Measurements from ENCODE around the gene STAB2. TPM values are rescaled to one million over a fixed set of nuclear protein-coding genes. Genes with fewer than 3 reads are reported as not detected.

STAB2 gene
- total RNA-seq, 1 donor: not detected

- no peak overlapping the region for H2AFZ ChIP-seq (ENCODE audit: low read length)
- TF ChIP-seq CTCF (IDR thresholded peaks at IDR 0.05; ENCODE audit: extremely low read depth, low read depth, low read length): peak; percentile 97
- H3K27me3 ChIP-seq (ENCODE audit: insufficient read depth, low read length): peaks cover 4% of the 10 kb centered on the region
These were observed 45.6 kb downstream of the STAB2 start for GRCh38 chr12:103632554-103633216.

GRCh38 chr12:103634732-103635131 is 47.7 kb downstream of the STAB2 start:
- H3K9me3 ChIP-seq (ENCODE audit: low read depth, low read length): peaks cover 1% of the 10 kb centered on the region
- no peaks in the 10 kb centered on the region for H3K4me1 ChIP-seq (ENCODE audit: insufficient read depth, low read length)
- TF ChIP-seq CTCF (IDR thresholded peaks at IDR 0.05; ENCODE audit: extremely low read depth, low read depth, low read length): no peak
- H3K36me3 ChIP-seq (ENCODE audit: insufficient read depth, low read length): no peaks in the 10 kb centered on the region
- H3K27me3 ChIP-seq (ENCODE audit: insufficient read depth, low read length): peaks cover 9% of the 10 kb centered on the region
- no peak overlapping the region for H3K27ac ChIP-seq (ENCODE audit: low read depth, low read length)
- H3K79me2 ChIP-seq (ENCODE audit: insufficient read depth, low read length): no peaks in the 10 kb centered on the region
- no peak overlapping the region for H3K4me3 ChIP-seq (ENCODE audit: insufficient read depth, low read length)
- DNase-seq (ENCODE audit: insufficient read length, low spot score, missing footprints): no peak
- no peak overlapping the region for H2AFZ ChIP-seq (ENCODE audit: low read length)
- H4K20me1 ChIP-seq (ENCODE audit: insufficient read depth, low read length): no peaks in the 10 kb centered on the region
- no peak overlapping the region for H3K4me2 ChIP-seq (ENCODE audit: insufficient read depth, low read length)

More at GRCh38 chr12:103632554-103633216, 45.6 kb downstream of the STAB2 start:
- H3K4me3 ChIP-seq (ENCODE audit: insufficient read depth, low read length): no peak overlapping the region
- DNase-seq (ENCODE audit: insufficient read length, low spot score, missing footprints): peak; percentile 80
- no peak overlapping the region for H3K27ac ChIP-seq (ENCODE audit: low read depth, low read length)
- no peak overlapping the region for H3K4me2 ChIP-seq (ENCODE audit: insufficient read depth, low read length)
- no peaks in the 10 kb centered on the region for H4K20me1 ChIP-seq (ENCODE audit: insufficient read depth, low read length)
- no peaks in the 10 kb centered on the region for H3K79me2 ChIP-seq (ENCODE audit: insufficient read depth, low read length)
- H3K36me3 ChIP-seq (ENCODE audit: insufficient read depth, low read length): no peaks in the 10 kb centered on the region
- H3K9me3 ChIP-seq (ENCODE audit: low read depth, low read length): peaks cover 1% of the 10 kb centered on the region
- no peaks in the 10 kb centered on the region for H3K4me1 ChIP-seq (ENCODE audit: insufficient read depth, low read length)

- Histone ChIP-seq H3K27me3 (ENCODE audit: insufficient read depth, low read length) (peaks cover 9% of the 10 kb centered on the region), H3K27ac (ENCODE audit: low read depth, low read length) (no peak overlapping the region), H2AFZ (ENCODE audit: low read length) (no peak overlapping the region), H3K4me1 (ENCODE audit: insufficient read depth, low read length) (no peaks in the 10 kb centered on the region), H3K4me2 (ENCODE audit: insufficient read depth, low read length) (no peak overlapping the region), H3K9me3 (ENCODE audit: low read depth, low read length) (peaks cover 1% of the 10 kb centered on the region), H3K36me3 (ENCODE audit: insufficient read depth, low read length) (no peaks in the 10 kb centered on the region), H3K4me3 (ENCODE audit: insufficient read depth, low read length) (no peak overlapping the region), H4K20me1 (ENCODE audit: insufficient read depth, low read length) (no peaks in the 10 kb centered on the region), H3K79me2 (ENCODE audit: insufficient read depth, low read length) (no peaks in the 10 kb centered on the region)
- no peak for DNase-seq (ENCODE audit: insufficient read length, low spot score, missing footprints)
- no peak for TF ChIP-seq CTCF (IDR thresholded peaks at IDR 0.05; ENCODE audit: extremely low read depth, low read depth, low read length)
These were observed 48.3 kb downstream of the STAB2 start for GRCh38 chr12:103635419-103635818.

GRCh38 chr12:103637021-103637420 is 49.9 kb downstream of the STAB2 start:
- Histone ChIP-seq H3K27ac (ENCODE audit: low read depth, low read length) (no peak overlapping the region), H2AFZ (ENCODE audit: low read length) (no peak overlapping the region), H3K36me3 (ENCODE audit: insufficient read depth, low read length) (no peaks in the 10 kb centered on the region), H4K20me1 (ENCODE audit: insufficient read depth, low read length) (no peaks in the 10 kb centered on the region), H3K4me1 (ENCODE audit: insufficient read depth, low read length) (no peaks in the 10 kb centered on the region), H3K4me2 (ENCODE audit: insufficient read depth, low read length) (no peak overlapping the region), H3K4me3 (ENCODE audit: insufficient read depth, low read length) (no peak overlapping the region), H3K9me3 (ENCODE audit: low read depth, low read length) (peaks cover 1% of the 10 kb centered on the region), H3K27me3 (ENCODE audit: insufficient read depth, low read length) (peaks cover 9% of the 10 kb centered on the region), H3K79me2 (ENCODE audit: insufficient read depth, low read length) (no peaks in the 10 kb centered on the region)
- no peak for DNase-seq (ENCODE audit: insufficient read length, low spot score, missing footprints)
- TF ChIP-seq CTCF (IDR thresholded peaks at IDR 0.05; ENCODE audit: extremely low read depth, low read depth, low read length): no peak
